HG03060 (cell line): ENCODE measurements around the gene GRWD1.
"Not testable (repeated sequence)": the region's sequence is repeated elsewhere in the genome, so short reads cannot be mapped to it uniquely, and the experiment has no call there.

Source experiments
- ATAC-seq: cut with Tn5 transposase; IDR thresholded peaks from one replicate; pipeline ENCODE4 v1.9.1; 2021; ENCODE audit warnings: low read depth, moderate number of reproducible peaks; ENCODE audit not compliant: unreplicated experiment

Gene GRWD1

DNA sequence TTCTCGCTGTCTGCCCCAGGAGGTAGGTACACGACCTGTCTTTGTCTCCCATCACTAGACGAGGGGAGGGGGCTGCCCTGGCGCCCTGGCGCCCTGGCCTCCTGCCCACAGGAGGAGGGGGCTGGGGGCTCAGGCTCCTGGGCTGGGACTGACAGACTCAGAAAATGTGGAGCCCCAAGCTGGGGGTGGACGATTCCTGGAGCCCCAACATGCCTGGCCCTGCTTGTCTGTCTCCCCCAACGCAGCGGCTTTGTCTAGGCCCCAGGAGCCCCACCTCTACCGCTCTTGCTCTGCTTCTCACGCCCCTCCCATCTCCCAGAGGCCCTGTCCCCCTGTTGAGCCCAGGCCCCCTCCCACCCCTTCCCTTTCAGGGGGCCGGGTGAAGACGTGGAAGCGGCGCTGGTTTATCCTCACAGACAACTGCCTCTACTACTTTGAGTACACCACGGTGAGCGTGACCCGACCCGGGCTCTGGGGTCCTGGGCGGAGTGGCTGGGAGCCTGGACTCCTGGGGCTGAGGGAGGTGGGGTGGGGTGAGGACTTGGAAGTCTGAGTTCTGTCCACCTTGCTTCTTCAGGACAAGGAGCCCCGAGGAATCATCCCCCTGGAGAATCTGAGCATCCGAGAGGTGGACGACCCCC is 32.0 kb downstream of the GRWD1 start:
- ATAC-seq: no peak

DNA sequence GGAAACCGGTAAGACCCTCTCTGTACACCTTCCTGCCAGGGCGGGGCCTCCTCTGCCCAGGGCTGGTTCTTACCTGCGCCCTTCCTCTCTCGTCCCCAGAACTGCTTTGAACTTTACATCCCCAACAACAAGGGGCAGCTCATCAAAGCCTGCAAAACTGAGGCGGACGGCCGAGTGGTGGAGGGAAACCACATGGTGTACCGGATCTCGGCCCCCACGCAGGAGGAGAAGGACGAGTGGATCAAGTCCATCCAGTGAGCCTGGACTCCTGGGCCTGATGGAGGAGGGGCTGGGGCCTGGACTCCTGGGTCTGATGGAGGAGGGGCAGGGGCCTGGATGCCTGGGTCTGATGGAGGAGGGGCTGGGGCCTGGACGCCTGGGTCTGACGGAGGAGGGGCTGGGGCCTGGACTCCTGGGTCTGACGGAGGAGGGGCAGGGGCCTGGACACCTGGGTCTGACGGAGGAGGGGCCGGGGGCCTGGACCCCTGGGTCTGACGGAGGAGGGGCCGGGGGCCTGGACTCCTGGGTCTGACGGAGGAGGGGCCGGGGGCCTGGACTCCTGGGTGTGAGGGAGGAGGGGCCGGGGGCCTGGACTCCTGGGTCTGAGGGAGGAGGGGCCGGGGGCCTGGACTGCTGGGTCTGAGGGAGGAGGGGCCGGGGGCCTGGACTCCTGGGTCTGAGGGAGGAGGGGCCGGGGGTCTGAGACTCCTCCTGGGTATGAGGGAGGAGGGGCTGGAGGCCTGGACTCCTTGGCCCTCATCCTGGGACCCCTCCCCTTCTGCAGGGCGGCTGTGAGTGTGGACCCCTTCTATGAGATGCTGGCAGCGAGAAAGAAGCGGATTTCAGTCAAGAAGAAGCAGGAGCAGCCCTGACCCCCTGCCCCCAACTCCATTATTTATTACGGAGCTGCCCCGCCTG is 32.8 kb downstream of the GRWD1 start:
- ATAC-seq: no peak

DNA sequence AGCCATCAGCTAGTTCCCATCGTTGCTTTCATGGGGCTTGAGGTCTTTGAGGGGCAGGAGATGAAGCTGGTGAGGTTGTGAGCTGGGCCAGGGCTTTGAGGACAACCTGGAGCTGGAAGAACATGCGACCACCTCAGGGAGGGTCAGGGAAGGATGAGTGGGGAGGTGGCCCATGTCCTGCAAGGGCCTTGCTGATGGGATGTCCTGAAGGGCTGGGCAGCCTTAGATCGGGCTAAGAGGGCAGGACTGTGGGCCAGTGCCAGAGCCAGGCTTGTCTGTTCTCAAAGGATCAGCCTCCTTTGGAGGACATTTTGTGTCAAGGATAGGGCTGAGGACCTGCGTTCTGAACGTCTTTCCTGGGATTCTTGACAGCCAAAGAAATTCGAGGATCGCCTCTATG is 33.9 kb downstream of the GRWD1 start:
- no peak for ATAC-seq

DNA sequence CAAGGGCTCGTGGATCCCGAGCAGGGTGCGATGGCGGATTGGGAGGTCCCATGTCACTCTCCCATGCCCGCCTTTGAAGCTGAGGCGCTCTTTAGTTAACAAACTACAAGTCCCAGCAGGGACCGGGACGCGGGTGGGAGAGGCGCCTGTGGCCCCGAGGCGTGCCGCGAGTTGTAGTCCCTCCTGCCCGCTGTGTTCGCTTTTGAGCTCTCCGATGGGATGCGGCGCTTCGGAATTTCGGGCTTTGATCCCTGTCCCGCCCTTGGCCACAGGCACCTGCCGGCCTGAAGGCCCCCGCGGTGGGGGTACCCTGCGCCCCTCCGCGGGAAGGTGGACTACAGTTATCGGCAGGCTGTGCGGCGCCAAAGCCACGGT is 34.4 kb downstream of the GRWD1 start:
- no peak for ATAC-seq

DNA sequence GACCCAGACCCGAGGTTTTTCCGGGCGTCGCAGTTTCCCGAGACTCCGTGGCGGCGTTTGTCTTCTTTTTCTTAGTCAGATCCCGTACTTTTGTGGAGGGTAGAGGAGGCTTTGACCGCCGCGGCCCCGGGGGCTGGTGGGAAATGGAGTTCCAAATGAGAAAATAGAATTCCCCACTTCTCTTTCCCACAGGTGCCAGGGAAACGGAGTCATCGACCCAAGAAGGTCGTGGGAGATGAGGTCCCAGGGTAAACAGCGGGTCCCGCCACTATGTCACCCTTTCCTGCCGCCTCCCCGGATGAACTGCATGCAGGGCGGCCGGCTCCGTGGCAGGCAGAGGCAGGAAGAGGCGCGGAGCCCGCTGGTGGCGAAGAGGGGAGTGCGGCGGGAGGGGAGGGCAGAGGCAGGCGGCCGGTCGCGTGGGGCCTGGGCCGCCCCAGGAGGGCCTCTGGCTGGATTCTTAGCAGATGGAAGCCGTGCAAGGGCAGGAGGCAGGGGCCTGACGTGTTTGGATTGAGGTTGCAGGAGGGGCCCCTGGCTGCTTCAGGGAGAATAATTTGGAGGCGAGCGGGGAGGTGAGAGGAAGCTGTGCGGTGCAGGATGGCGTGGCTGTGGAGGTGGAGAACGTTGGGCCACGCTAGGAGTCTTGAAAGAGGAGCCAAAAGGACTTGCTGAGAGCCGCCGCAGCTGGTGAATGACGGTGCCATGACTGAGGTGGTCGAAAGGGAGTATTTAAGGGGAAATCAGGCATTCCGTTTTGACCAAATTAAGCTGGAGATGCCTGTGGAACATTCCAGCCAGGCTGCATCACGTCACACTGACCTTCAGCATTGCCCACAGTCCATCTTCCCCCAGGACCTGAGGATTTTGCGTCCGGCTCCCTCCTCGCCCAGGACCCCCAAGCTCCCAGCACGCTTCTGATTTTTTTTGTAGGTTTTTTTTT is 35.0 kb downstream of the GRWD1 start:
- ATAC-seq: no peak

DNA sequence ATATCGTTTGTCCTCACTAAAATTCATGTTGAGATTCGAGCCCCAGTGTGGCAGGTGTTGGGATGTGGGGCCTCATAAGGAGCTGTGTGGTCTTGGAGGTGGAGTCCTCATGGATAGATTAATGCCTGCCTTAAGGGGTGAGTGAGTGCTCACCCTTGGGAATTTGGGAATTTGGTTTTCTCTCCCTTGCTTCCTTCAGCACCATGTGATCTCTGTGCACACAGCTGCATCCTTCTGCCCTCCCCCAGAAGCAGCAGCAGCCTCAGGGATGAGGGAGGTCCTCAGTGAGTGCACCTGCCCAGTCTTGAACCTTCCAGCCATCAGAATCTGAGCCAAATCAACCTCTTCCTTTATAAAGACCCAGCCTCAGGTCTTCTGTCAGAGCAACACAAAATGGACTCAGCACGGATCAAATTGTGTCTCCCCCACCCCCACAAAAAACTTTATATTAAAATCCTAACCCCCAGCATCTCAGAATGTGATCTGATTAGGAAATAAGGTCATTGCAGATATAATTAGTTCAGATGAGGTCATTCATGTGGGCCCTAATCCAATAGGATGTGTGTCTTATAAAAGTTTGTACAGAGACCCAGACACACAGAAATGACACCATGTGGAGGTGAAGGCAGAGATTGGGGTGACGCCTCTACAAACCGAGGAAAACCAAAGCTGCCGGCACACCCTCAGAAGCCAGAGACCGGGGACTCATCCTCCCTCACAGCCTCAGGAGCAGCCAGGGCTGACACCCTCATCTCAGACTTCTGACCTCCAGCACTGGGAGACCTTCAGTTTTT is 36.3 kb downstream of the GRWD1 start:
- ATAC-seq: no peak

DNA sequence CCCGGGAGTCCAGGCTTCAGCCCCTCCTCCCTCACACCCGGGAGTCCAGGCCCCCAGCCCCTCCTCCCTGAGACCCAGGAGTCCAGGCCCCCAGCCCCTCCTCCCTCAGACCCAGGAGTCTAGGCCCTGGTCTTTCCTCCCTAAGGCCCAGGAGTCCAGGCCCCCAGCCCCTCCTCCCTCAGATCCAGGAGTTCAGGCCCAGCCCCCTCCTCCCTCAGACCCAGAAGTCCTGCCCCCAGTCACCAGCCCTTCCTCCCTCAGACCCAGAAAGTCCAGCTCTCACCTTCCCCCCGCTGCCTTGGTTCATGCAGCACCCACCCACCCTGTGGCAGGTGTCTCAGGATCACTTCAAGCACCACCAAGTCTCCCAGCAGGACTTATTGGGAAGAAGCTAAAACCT is 37.5 kb downstream of the GRWD1 start:
- ATAC-seq: no peak

DNA sequence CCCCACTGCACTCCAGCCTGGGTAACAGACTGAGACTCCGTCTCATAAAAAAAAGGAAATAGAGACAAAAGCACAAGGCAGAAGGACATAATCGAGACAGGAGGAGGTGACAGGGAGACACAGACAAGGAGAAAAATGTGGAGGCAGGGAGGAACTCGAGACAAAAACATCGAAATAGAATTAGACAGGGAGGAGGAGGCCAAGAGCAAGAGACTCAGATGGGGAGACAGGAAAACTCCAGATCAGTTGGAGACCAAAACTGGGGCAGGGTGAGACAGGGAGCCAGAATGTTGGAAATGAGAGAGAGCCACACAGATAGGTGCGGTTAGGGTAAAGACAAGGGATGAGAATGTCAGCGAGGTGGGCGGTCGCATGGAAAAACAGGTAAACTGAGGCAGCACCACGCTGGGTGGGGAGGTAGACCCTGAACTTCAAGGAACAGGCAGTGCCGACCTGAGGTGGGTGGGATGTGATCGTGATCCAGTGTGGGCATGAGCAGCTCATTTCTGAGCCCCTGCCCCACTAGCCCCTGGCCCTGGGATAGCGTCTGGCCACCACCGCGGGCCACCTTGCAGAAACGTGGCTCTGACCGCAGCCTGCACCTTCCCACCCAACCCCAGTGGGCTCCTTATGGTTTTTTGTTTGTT is 38.6 kb downstream of the GRWD1 start:
- ATAC-seq: no peak

DNA sequence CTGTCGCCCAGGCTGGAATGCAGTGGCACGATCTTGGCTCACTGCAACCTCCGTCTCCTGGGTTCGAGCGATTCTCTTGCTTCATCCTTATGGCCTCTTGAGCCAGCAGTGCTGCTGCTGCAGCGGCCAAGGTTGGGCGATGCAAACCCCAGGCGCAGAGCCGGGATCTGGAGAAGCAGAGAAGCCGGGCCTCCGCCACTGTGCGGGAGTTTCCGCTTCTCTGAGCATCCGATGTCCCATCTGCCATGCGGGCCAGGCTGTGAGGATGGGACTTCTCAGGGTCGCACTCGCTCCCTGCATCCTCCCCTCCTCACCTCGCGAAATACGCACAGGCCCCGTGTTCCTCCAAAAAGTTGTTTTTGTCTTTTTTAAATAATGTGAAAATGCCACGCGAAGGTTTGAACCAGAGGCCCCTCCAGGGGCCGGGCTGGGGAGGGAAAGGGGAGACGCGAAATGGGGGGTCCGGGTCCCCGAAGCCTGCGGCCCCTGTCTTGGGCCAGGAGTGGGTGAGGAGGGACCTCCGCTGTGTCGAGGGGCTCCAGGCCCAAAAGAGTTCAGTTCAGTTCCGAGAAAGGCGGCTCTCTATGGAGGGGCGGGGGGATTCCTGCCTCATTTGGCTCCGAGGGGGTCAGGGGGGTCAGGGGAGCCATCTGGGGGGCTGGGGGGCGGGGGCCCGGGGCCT is 39.3 kb downstream of the GRWD1 start:
- no peak for ATAC-seq

DNA sequence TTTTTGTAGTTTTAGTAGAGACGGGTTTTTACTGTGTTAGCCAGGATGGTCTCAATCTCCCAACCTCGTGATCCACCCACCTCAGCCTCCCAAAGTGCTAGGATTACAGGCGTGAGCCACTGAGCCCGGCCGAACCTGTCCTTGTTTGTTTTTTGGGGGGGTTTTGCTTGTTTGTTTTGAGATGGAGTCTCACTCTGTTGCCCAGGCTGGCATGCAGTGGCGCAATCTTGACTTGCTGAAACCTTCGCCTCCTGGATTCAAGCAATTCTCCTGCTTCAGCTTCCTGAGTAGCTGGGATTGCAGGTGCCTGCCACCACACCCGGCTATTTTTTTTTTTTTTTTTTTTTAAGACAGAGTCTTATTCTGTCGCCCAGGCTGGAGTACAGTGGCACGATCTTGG is 40.9 kb downstream of the GRWD1 start:
- not testable (repeated sequence) for ATAC-seq

DNA sequence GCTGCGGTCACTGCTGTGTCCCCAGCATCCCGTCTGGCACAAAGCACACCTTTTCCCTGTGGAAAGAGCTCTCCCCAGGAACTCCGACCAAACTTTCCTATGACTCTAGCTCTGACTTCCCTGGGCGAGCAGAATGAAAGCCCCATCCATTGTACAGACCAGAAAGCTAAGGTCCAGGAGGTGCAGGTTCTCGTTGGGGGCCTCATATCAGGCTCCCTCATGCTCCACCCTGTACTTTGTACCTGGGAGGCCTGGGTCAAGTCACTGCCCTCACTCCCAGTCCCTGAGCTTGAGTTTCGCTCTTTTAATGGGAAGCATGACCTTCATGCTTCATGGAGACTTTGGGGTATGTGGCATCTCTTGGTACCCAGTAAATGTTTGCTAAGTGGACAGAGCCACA is 41.8 kb downstream of the GRWD1 start:
- ATAC-seq: no peak

DNA sequence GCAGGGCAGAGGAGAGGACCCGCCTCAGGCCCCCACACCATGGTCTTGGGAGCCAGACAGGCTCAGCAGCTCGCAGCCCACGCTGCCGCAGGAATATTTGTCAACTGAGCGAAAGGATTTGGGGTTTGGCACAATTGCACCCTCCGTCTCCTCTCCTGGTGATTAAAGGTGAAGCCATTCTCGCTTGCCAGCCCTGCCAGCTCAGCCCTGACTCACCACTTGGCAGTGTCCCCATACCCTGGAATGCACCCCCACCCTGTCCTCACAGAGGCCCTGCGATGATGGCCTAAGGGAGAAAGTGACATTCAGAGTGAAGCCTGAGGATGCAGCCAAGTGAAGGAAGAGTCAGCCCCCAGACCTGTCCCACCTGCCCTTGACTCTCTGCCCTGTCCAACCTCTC is 42.2 kb downstream of the GRWD1 start:
- ATAC-seq: no peak

DNA sequence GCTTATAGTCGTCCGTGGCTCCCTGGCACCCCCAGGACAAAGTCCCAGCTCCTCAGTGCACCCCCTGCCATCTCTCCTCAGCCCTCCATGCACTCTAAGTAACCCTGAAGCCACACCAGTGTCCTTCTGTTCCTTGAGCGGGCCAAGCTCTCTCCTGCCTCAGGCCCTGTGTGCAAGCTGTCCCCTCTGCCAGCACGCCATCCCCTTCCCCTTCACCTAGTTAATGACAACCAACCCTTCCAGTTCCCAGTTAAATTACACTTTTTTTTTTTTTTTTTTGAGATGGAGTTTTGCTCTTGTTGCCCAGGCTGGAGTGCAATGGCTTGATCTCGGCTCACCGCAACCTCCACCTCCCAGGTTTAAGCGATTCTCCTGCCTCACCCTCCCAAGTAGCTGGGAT is 42.7 kb downstream of the GRWD1 start:
- ATAC-seq: not testable (repeated sequence)

DNA sequence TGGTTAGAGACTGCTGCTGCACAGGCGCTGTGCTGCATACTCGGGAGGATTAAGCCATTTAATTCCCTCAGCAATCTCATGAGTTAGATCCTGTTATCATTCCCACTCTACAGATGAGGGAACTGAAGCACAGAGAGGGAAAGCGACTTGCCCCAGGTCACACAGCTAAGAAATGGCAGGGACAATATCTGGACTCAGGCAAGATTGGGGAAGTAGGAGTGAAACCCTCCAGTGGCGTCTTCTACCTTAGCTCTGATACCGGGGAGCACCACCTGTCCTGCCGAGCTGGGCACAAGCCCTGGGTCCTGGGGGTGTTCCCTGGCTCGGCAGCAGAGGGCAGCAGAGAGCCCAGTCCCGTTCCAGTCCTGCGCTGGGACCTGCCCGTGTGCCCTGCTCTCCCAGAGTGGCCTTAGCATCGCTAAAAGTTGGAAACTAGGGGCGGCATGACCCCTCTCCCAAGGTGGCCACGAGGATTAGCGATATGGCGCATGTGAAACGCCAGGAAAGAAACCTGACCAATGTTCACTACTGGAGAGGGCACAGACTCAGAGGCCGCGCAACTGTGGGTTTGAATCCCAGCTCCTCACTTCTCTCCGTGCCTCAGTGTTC is 43.9 kb downstream of the GRWD1 start:
- ATAC-seq: no peak

DNA sequence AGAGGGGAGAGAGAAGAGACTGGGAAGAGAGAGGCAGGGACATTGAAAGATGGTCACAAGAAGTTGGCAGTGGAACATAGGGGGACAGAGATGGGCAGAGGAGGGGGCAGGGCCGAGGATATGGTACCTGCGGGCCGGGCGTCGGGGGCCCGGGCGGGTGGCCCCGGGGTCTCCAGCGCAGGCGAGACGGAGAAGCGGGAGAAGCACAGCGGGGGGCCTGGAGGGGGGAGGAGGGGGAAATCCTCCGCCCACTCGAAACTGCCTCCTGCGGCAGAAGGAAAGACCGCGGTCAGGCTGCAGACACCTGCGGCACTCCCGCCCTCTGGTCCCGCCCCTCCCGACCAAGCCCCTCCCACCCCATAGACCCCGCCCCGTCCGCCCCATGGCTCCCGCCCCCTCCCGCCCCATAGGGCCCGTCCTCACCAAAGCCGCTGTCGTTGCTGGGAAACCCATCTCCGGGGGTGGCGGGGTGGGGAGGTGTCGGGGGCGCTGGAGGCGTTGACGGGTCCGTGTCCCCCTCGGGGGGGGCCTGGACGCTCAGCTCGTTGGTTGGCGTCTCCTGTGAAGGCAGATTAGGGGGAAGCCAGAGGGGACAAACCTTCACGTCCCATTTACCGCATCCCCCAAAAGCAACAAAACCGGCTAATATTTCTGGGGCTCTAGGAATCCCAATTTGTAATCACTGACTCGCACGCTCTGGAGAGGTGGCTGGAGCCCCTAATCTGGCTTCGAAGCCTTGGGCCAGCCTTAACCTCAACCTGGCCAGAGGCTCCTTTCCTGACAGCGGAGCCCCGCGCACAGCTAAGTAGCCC is 45.4 kb downstream of the GRWD1 start:
- no peak for ATAC-seq

DNA sequence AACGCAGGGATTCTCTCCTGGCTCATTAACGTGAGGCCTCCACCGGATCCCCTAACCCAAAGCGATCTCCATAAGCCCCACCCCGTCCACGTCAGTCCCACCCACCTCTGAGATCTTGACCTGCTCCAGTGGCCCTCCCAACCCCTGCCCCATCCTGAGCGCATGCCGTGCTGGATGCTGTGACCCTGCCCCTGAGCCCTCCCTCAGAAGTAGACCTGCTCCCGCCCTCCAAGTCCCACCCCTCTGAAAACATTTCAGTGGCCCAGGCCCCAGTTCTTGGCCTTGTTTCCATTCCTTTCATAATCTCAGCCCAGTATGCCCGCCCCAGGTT is 46.0 kb downstream of the GRWD1 start:
- no peak for ATAC-seq

DNA sequence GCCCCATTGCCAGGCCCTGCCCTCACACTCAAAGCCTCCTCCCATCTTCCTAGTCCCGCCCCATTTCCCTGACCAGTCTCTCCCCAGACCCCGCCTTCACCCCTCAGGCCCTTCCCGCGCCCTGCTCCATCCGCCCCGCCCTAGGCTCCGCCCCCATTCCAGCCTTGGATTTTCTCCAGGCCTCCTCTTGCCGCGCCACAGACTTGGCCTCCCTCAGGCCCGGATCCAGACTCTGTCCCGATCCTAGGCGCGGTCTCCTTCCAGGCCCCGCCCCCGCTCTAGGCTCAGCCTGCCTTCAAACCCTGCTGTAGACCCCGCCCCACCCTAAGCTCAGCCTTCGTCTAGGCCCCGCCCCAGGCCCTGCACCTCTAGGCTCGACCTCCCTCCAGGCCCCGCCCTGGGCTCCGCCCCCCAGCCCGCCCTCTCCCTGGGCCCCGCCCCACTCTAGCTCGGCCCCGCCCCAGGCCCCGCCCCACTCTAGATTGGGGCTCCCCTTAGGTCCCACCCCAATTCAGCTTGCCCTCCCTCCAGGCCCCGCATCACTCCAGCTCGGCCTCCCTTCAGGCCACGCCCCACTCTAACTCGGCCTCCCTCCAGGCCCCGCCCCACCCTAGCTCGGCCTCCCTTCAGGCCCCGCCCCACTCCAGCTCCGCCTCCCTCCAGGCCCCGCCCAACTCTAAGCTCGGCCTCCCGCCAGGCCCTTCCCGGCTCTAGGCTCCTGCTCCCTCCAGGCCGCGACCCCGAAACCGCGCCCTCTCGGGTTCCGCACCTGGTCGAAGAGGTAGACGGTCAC is 47.3 kb downstream of the GRWD1 start:
- ATAC-seq: peak; percentile 67
